ENCODE results near the gene GBP7. TPM values are rescaled to one million over a fixed set of nuclear protein-coding genes. Genes with fewer than 3 reads are reported as not detected.
"Not testable (repeated sequence)": the region's sequence is repeated elsewhere in the genome, so short reads cannot be mapped to it uniquely, and the experiment has no call there.

The GBP7 gene
- total RNA-seq, 1 donor from 2014 or later = not detected

DNA sequence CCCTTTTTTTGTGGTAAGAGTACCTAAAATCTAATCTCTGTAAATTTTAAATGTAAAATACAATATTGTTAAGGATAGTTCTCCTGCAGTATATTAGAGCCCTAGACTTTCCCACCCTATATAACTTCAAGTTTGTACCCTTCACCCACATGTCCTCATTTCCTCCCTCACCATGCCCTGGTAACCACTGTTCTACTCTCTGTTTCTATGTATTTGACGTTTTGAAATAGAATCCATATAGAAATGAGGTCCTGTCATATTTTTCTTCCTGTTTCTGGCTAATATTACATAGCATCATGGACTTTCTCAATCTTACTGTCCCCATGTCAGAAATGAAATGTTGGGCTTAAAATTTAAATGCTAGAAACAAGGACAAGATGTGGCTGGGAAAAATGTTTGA is 24.8 kb downstream of the GBP7 start:
- Mint-ChIP-seq H3K4me3 (no peak overlapping the region), H3K27ac (no peak overlapping the region), H3K9me3 (peaks cover 8% of the 10 kb centered on the region), H3K27me3 (peaks cover 4% of the 10 kb centered on the region), H3K36me3 (ENCODE audit: low read depth) (no peaks in the 10 kb centered on the region), H3K4me1 (peaks cover 6% of the 10 kb centered on the region)
- DNase-seq = no peak
- intact Hi-C loops (cut with micrococcal nuclease) = no loop called here

DNA sequence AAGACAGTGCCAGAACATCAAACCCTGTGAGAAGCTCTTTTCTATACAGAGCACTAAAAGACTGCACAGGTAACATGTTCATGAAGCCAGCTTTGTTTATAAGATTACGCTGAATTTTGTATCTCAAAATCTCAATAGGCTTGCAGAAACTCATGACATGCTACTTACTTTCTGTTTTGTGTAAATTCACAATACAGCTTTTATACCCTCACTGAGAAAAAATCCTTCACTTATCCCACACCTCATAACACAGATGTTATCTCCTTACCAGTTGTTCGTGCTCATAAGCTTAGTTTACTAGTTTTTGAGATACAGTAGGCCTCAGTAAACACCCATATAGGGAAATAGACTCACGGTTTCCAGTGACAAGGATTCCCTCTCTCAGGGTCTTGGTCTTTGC is 25.8 kb downstream of the GBP7 start:
- peaks cover 6% of the 10 kb centered on the region for H3K4me1 Mint-ChIP-seq
- peaks cover 8% of the 10 kb centered on the region for H3K9me3 Mint-ChIP-seq
- intact Hi-C loops (cut with micrococcal nuclease) = no loop called here
- H3K36me3 Mint-ChIP-seq (ENCODE audit: low read depth) = no peaks in the 10 kb centered on the region
- DNase-seq = no peak
- H3K27me3 Mint-ChIP-seq = peaks cover 4% of the 10 kb centered on the region
- no peak overlapping the region for H3K4me3 Mint-ChIP-seq
- H3K27ac Mint-ChIP-seq = no peak overlapping the region

DNA sequence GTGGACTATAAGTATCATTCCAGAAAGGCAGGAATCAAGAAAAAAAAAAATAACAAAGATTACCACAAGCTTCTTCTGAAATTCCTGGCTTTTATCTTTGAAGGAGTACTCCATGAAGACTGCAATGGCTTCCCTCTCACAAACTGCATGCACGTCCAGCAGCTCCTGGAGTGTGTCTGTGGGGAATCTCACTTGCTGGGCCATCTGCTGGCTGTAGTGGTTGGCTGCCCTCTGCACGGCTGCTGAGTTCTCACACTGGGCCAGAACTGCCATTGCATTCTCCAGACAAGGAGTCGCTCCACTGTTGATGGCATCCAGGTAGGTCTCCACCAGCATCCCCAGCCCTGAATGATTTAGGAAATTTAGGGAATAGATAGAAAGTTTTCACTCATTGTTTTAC is 26.6 kb downstream of the GBP7 start:
- peaks cover 4% of the 10 kb centered on the region for H3K27me3 Mint-ChIP-seq
- DNase-seq = no peak
- H3K4me1 Mint-ChIP-seq = peaks cover 6% of the 10 kb centered on the region
- intact Hi-C loops (cut with micrococcal nuclease) = no loop called here
- no peak overlapping the region for H3K4me3 Mint-ChIP-seq
- no peaks in the 10 kb centered on the region for H3K36me3 Mint-ChIP-seq (ENCODE audit: low read depth)
- H3K9me3 Mint-ChIP-seq = peaks cover 8% of the 10 kb centered on the region
- no peak overlapping the region for H3K27ac Mint-ChIP-seq

DNA sequence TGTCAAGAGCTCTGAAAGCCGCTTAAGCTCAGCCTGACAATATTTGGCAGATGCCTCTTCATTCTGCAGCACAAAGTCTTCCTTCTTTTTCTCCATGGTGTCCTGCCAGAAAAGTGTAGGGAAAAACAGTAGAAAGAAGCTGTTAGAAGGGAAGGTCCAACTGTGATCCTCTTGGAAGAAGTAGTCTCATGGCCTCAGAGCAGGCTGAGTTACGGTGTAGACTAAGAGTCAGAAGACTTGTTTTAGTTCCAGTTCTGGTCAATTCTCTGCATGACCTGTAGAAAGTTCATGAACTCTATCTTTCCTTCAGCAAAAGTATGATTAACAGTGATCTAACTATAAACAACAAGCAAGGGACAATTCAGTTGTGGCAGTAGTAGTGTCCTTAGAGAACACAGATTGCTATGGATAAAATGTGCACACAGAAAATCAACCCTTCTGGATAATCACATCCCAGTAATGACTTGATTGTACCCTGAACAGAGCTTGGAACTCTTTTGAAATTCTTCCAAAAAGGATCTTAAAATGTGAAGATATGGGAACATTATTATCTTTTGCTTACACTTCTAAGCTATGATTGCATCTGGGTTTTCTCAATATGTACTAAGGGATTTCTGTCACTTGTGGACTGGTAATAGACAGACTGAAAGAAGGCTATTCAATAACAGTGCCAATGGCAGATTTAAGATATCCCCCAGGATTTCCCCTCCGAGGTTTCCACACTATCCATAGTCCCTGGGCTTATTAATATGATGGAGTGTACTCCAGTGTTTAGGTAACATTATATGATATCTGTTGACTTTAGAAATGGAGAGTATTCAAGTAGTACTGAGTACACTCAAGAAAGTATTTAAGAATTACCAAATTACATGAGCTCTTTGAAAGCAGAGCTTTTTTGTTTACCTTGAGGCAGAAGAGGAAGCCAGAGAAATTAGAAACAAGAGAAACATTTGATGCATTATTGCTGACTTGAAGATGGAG is 27.8 kb downstream of the GBP7 start:
- intact Hi-C loops (cut with micrococcal nuclease) = no loop called here
- peaks cover 4% of the 10 kb centered on the region for H3K27me3 Mint-ChIP-seq
- DNase-seq = peak; percentile 29
- H3K36me3 Mint-ChIP-seq (ENCODE audit: low read depth) = no peaks in the 10 kb centered on the region
- peaks cover 4% of the 10 kb centered on the region for H3K9me3 Mint-ChIP-seq
- H3K27ac Mint-ChIP-seq = no peak overlapping the region
- H3K4me1 Mint-ChIP-seq = peaks cover 6% of the 10 kb centered on the region
- H3K4me3 Mint-ChIP-seq = no peak overlapping the region

DNA sequence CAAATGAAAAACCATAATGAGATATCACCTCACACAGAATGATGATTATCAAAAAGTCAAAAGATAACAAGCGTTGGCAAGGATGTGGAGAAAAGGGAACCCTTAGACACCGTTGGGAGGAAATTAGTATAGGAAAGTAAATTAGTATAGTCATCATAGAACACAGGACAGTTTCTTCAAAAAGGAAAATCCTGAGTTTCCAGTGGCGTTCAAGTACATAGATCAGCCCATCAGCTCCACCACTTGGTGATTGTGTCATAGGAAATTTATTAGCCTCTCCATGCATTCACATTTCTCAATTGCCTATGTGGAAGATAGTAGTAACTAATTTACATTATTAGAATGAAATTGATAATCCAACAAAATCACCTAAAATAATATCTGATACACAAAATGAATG is 29.1 kb downstream of the GBP7 start:
- Mint-ChIP-seq H3K4me3 (no peak overlapping the region), H3K27me3 (peaks cover 4% of the 10 kb centered on the region), H3K27ac (no peak overlapping the region), H3K4me1 (peaks cover 6% of the 10 kb centered on the region), H3K9me3 (peaks cover 4% of the 10 kb centered on the region), H3K36me3 (ENCODE audit: low read depth) (no peaks in the 10 kb centered on the region)
- intact Hi-C loops (cut with micrococcal nuclease) = no loop called here
- no peak for DNase-seq

DNA sequence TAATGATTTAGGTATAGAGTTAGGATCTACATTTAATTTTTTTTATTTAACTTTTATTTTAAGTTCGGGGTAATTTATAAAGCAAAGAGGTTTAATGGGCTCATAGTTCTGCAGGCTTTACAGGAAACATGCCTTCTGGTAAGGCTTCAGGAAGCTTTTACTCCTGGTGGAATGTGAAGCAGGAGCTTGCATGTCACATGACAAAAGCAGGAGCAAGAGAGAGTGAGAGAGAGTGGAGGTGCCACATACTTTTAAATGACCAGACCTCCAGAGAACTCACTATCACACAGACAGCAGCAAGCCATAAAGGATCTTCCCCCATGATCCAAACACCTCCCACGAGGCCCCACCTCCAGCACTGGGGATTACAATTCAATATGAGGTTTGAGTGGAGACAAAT is 32.3 kb downstream of the GBP7 start:
- DNase-seq = no peak
- no peak overlapping the region for H3K27ac Mint-ChIP-seq
- peaks cover 4% of the 10 kb centered on the region for H3K27me3 Mint-ChIP-seq
- H3K9me3 Mint-ChIP-seq = peaks cover 4% of the 10 kb centered on the region
- H3K36me3 Mint-ChIP-seq (ENCODE audit: low read depth) = no peaks in the 10 kb centered on the region
- intact Hi-C loops (cut with micrococcal nuclease) = no loop called here
- H3K4me1 Mint-ChIP-seq = peaks cover 5% of the 10 kb centered on the region
- H3K4me3 Mint-ChIP-seq = no peak overlapping the region

DNA sequence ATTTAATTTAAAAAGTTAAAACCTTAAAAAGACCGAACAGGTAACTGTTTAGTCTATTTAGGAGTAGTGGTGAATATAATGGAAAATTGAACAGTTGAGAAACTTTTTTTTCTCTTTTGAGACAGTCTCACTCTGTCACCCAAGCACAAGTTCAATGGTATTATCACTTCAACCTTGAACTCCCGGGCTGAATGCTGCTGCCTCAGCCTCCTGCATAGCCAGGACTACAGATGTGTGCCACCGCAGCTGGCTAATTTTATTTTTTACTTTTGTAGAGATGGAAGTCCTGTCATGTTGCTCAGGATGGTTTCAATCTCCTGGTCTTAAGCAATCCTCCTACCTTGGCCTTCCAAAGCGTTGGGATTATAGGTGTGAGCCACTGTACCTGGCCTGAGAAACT is 33.6 kb downstream of the GBP7 start:
- Mint-ChIP-seq H3K36me3 (ENCODE audit: low read depth) (no peaks in the 10 kb centered on the region), H3K27me3 (no peaks in the 10 kb centered on the region), H3K27ac (no peak overlapping the region), H3K4me3 (no peak overlapping the region), H3K4me1 (peaks cover 5% of the 10 kb centered on the region), H3K9me3 (peaks cover 7% of the 10 kb centered on the region)
- intact Hi-C loops (cut with micrococcal nuclease) = no loop called here
- DNase-seq = no peak

DNA sequence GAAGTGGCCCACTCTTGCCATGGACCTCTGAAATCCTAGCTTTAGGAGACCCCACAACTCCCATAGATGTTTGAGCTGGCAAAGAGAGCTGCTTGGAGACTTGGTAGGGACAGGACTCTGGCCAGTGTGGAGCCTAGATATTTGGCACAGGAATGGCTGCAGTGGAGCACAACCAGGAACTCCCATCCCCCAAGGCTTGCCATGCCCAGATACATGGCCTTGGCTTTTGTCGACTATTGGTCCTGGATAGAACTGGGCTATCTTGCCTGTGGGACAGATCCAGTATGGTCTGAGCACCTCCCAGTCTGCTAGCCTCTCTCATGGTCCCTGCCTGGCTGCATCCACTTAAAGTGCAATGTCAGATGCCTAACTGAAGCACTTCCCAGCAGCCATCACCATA is 42.1 kb downstream of the GBP7 start:
- Mint-ChIP-seq H3K4me1 (peaks cover 15% of the 10 kb centered on the region), H3K36me3 (ENCODE audit: low read depth) (peaks cover 1% of the 10 kb centered on the region), H3K4me3 (no peak overlapping the region), H3K27me3 (no peaks in the 10 kb centered on the region), H3K9me3 (peaks cover 30% of the 10 kb centered on the region), H3K27ac (no peak overlapping the region)
- intact Hi-C loops (cut with micrococcal nuclease) = no loop called here
- no peak for DNase-seq

DNA sequence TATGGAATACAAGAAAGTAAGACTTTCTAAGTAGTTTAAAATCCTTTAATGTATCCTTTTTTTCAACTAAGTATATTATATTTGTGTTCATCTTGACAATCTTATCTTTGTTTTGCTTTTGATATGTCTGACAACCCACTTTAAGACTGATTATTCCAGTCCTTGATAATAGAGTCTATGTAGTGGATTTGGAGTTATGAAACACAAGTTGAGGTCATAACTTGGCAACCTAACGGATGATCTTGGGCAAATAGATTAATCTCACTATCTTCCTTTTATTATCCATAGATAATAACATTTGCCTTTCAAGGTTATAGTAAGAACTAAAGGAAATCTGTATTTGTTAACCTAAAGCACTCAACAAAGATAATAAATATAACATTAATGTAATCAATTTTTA is 45.1 kb downstream of the GBP7 start:
- intact Hi-C loops (cut with micrococcal nuclease) = no loop called here

DNA sequence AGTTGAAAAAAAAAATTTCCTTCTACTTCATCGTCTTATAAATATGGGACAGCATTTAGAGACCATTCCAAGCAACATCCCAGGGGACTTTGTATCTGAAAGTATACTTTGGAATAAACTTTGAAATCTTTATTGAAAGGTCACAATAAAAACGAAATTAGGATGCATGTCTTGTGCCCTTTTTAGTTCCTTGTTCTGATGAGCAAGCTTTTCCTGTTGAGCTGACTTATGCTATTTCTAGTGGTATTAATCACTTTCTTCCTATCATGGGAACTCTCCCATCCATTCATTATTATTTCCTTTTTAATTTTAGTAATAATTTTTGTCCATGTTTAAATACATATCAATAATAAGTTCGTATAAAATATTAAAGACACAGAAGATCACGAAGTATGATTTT is 45.9 kb downstream of the GBP7 start:
- intact Hi-C loops (cut with micrococcal nuclease) = no loop called here
- peaks cover 15% of the 10 kb centered on the region for H3K36me3 Mint-ChIP-seq (ENCODE audit: low read depth)
- H3K4me3 Mint-ChIP-seq = peak overlapping the region; percentile 74
- peaks cover 36% of the 10 kb centered on the region for H3K4me1 Mint-ChIP-seq
- H3K27ac Mint-ChIP-seq = peak overlapping the region; percentile 77
- no peaks in the 10 kb centered on the region for H3K27me3 Mint-ChIP-seq
- no peak for DNase-seq
- H3K9me3 Mint-ChIP-seq = peaks cover 6% of the 10 kb centered on the region

More for the DNA sequence above, 45.1 kb downstream of the GBP7 start:
- H3K27ac Mint-ChIP-seq = no peak overlapping the region
- peaks cover 14% of the 10 kb centered on the region for H3K9me3 Mint-ChIP-seq
- peaks cover 11% of the 10 kb centered on the region for H3K36me3 Mint-ChIP-seq (ENCODE audit: low read depth)
- DNase-seq = no peak
- no peak overlapping the region for H3K4me3 Mint-ChIP-seq
- H3K4me1 Mint-ChIP-seq = peaks cover 34% of the 10 kb centered on the region
- no peaks in the 10 kb centered on the region for H3K27me3 Mint-ChIP-seq

DNA sequence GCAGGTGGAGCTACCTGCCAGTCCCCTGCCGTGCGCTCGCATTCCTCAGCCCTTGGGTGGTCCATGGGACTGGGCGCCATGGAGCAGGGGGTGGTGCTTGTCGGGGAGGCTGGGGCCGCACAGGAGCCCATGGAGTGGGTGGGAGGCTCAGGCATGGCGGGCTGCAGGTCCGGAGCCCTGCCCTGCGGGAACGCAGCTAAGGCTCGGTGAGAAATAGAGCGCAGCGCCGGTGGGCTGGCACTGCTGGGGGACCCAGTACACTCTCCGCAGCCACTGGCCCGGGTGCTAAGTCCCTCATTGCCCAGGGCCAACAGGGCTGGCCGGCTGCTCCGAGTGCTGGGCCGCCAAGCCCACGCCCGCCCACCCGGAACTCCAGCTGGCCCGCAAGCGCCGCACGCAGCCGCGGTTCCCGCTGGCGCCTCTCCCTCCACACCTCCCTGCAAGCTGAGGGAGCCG is 47.8 kb downstream of the GBP7 start:
- DNase-seq; H3K27me3 Mint-ChIP-seq; intact Hi-C loops (cut with micrococcal nuclease); H3K9me3 Mint-ChIP-seq: not testable (repeated sequence)
- Mint-ChIP-seq H3K36me3 (ENCODE audit: low read depth) (peaks cover 30% of the 10 kb centered on the region), H3K4me3 (peak overlapping the region; percentile 87), H3K27ac (peak overlapping the region; percentile 95), H3K4me1 (peaks cover 48% of the 10 kb centered on the region)

DNA sequence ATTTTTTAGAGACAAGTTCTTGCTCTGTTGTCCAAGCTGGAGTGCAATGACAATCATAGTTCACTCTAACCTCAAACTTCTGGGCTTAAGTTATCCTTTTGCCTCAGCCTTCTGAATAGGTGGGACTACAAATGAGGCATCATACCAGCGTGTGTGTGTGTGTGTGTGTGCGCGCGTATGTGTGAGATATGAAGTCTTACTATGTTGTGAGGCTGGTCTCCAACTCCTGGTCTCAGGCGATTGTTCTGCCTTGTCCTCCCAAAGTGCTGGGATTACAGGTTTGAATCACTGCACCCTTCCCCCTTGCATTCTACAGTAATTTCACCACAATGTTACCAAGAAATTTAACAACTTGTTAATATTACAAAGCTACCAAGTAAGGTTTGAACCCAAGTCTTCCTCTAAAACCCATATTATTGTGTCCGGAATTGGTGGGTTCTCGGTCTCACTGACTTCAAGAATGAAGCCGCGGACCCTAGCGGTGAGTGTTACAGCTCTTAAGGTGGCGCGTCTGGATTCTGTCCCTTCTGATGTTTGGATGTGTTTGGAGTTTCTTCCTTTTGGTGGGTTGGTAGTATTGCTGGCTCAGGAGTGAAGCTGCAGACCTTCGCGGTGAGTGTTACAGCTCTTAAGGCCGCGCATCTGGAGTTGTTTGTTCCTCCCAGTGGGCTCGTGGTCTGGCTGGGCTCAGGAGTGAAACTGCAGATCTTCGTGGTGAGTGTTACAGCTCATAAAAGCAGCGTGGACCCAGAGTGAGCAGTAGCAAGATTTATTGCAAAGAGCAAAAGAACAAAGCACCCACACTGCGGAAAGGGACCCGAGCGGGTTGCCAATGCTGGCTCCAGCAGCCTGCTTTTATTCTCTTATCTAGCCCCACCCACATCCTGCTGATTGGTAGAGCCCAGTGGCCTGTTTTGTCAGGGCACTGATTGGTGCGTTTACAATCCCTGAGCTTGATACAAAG is 48.9 kb downstream of the GBP7 start:
- peak; percentile 93 for DNase-seq
- Mint-ChIP-seq H3K4me3 (peak overlapping the region; percentile 87), H3K27ac (peak overlapping the region; percentile 95), H3K4me1 (peaks cover 56% of the 10 kb centered on the region), H3K36me3 (ENCODE audit: low read depth) (peaks cover 40% of the 10 kb centered on the region)
- H3K27me3 Mint-ChIP-seq, H3K9me3 Mint-ChIP-seq: not testable (repeated sequence)
- intact Hi-C loops (cut with micrococcal nuclease) = loop anchor here (1.0 to 2.0 kb wide), 10 partner anchors 62 to 484 kb away; partner anchors contain the start of genes GBP1, KYAT3 and RBMXL1

DNA sequence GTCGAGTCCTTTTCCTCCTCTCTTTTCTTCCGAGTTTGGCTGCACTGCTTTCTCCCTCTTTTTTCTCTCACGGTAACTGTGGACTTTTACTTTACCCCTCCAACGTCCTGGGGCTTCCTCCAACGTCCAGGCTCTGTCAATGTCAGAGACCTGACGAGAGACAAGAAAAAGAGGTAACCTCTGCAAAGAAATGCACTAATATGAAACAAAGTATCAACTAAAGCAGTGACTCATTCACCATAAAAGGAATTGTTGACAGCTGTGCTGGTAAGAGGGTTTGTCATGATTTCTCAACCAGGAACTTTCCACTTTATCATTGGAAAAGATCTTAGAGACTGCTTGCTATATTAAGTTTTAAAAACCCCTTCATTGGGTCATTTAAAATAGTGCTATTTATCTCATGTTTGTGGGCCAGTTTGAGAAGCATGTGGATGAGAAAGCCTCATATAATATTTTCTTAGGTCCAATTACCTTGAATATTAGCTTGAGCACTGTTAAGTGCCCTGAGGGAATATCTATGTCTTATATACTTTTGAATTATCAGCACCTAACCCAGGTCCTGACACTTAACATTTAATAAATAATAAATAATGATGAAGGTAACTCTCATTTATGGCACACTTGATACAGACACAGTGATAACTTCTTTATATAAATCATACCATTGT is 49.8 kb downstream of the GBP7 start, which contains the start of gene GBP2:
Gene GBP2 (minus strand): TSS at position 202 of the 668 bp plus-strand sequence. CDS start 4,148 bp downstream, outside the sequence.
- Mint-ChIP-seq H3K27me3 (no peaks in the 10 kb centered on the region), H3K36me3 (ENCODE audit: low read depth) (peaks cover 45% of the 10 kb centered on the region), H3K4me3 (peak within 1 kb of the TSS; percentile 93), H3K4me1 (peaks cover 61% of the 10 kb centered on the region), H3K9me3 (peaks cover 7% of the 10 kb centered on the region), H3K27ac (peak within 1 kb of the TSS; percentile 98)
- intact Hi-C loops (cut with micrococcal nuclease) = loop anchor here (1.0 to 2.0 kb wide), 9 partner anchors 61 to 485 kb away; partner anchors contain the start of gene GBP1
- peak; percentile 81 for DNase-seq

Data from activated CD4-positive, alpha-beta T cell treated with anti-CD3 and anti-CD28 coated beads, Interleukin-2, amount 10 ng/mL, durations not matched to agents 24 days and 14 days (primary cell).